DOHH2 (cell line): ENCODE results near the gene CD59.

ENCODE experiments used
- CTCF ChIP-seq: fragments of 200-600 bp; sonication (generic); IDR thresholded peaks from one replicate; pipeline ENCODE4 v1.5.1; 2014; ENCODE audit warnings: antibody characterized with exemption, mild to moderate bottlenecking, low read depth, low read length; ENCODE audit not compliant: poor library complexity, severe bottlenecking
- EZH2phosphoT487 ChIP-seq: fragments of 200-600 bp; sonication (generic); IDR thresholded peaks from 2 replicates; pipeline ENCODE4 v1.6.1; 2017; ENCODE audit warnings: borderline replicate concordance, mild to moderate bottlenecking, antibody characterized with exemption, low read length, moderate library complexity, mixed read lengths

- TF ChIP-seq CTCF (peak; percentile 46), EZH2phosphoT487 (no peak)
These were observed 6.1 kb upstream of the CD59 start for GRCh38 chr11:33742249-33742851.
